Hepatocyte (in vitro differentiated cells): ENCODE results near the gene EXOC3L4.

Experiments used
- CTCF ChIP-seq: fragments of 200-600 bp; sonication (generic); IDR thresholded peaks from 2 replicates; pipeline ENCODE4 v1.5.1; 2016; ENCODE audit warnings: antibody characterized with exemption, mild to moderate bottlenecking; ENCODE audit not compliant: poor library complexity
- EZH2phosphoT487 ChIP-seq: fragments of 200-600 bp; sonication (generic); IDR thresholded peaks from one replicate; pipeline ENCODE4 v1.6.1; 2018; ENCODE audit warnings: antibody characterized with exemption, mild to moderate bottlenecking, low read depth, moderate library complexity; ENCODE audit not compliant: unreplicated experiment, severe bottlenecking

- TF ChIP-seq CTCF (no peak), EZH2phosphoT487 (no peak)
Measured at GRCh38 chr14:103143506-103143905, 49.0 kb downstream of the EXOC3L4 start.
